OCI-LY3 (cell line): ENCODE measurements around the gene FRMPD4.

ENCODE experiments used
- EZH2phosphoT487 ChIP-seq: fragments of 200-600 bp; shearing (Covaris generic); IDR thresholded peaks from 2 replicates; pipeline ENCODE4 v1.6.1; 2018; ENCODE audit warnings: antibody characterized with exemption, mixed run types, low read depth
- TF ChIP-seq, protein P1 (sequence below): fragments of 200-600, 300-600 bp; sonication (generic); IDR thresholded peaks from 2 replicates; pipeline ENCODE4 v1.5.1; 2014; ENCODE audit warnings: antibody characterized with exemption, low read length, low read depth

GRCh38 chrX:12423346-12423745 lies 285.1 kb downstream of the FRMPD4 start:
- no peak for TF ChIP-seq EZH2phosphoT487
- TF ChIP-seq, protein P1, sequence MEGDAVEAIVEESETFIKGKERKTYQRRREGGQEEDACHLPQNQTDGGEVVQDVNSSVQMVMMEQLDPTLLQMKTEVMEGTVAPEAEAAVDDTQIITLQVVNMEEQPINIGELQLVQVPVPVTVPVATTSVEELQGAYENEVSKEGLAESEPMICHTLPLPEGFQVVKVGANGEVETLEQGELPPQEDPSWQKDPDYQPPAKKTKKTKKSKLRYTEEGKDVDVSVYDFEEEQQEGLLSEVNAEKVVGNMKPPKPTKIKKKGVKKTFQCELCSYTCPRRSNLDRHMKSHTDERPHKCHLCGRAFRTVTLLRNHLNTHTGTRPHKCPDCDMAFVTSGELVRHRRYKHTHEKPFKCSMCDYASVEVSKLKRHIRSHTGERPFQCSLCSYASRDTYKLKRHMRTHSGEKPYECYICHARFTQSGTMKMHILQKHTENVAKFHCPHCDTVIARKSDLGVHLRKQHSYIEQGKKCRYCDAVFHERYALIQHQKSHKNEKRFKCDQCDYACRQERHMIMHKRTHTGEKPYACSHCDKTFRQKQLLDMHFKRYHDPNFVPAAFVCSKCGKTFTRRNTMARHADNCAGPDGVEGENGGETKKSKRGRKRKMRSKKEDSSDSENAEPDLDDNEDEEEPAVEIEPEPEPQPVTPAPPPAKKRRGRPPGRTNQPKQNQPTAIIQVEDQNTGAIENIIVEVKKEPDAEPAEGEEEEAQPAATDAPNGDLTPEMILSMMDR = no peak
